Ishikawa (cell line): ENCODE results near the gene CCDC110.
A peak's percentile ranks its signal among the peaks of the same experiment; 100 is the strongest.

ENCODE experiments used
- CEBPB ChIP-seq: IDR thresholded peaks from 2 replicates; pipeline ENCODE4 v1.6.1; 2012
- CREB1 ChIP-seq: IDR thresholded peaks from 2 replicates; pipeline ENCODE4 v1.6.1; 2012; ENCODE audit warnings: low read depth
- EGR1 ChIP-seq: IDR thresholded peaks from 2 replicates; pipeline ENCODE4 v1.6.1; 2012
- EP300 ChIP-seq: IDR thresholded peaks from 2 replicates; pipeline ENCODE4 v1.6.1; 2012; ENCODE audit warnings: borderline replicate concordance
- FOXM1 ChIP-seq: IDR thresholded peaks from 2 replicates; pipeline ENCODE4 v1.6.1; 2012; ENCODE audit warnings: low read depth, borderline replicate concordance
- NFIC ChIP-seq: IDR thresholded peaks from 2 replicates; pipeline ENCODE4 v1.6.1; 2012
- RAD21 ChIP-seq: IDR thresholded peaks from 2 replicates; pipeline ENCODE4 v1.6.1; 2012; ENCODE audit warnings: low read depth
- TAF1 ChIP-seq: IDR thresholded peaks from 2 replicates; pipeline ENCODE4 v1.6.1; 2012; ENCODE audit warnings: low read depth, mild to moderate bottlenecking
- TCF12 ChIP-seq: IDR thresholded peaks from 2 replicates; pipeline ENCODE4 v1.6.1; 2012; ENCODE audit warnings: low read depth
- TEAD4 ChIP-seq: IDR thresholded peaks from 2 replicates; pipeline ENCODE4 v1.6.1; 2012
- YY1 ChIP-seq: IDR thresholded peaks from 2 replicates; pipeline ENCODE4 v1.6.1; 2012; ENCODE audit warnings: low read depth
- ZBTB7A ChIP-seq: IDR thresholded peaks from 2 replicates; pipeline ENCODE4 v1.6.1; 2012; ENCODE audit warnings: low read depth
- TF ChIP-seq, protein P1 (sequence below): IDR thresholded peaks from 2 replicates; pipeline ENCODE4 v1.6.1; 2012
- TF ChIP-seq, protein P2 (sequence below): IDR thresholded peaks from 2 replicates; pipeline ENCODE4 v1.6.1; 2012; ENCODE audit warnings: low read depth, mild to moderate bottlenecking
- TF ChIP-seq, protein P3 (sequence below): IDR thresholded peaks from 2 replicates; pipeline ENCODE4 v1.6.1; 2012

CCDC110 gene

DNA sequence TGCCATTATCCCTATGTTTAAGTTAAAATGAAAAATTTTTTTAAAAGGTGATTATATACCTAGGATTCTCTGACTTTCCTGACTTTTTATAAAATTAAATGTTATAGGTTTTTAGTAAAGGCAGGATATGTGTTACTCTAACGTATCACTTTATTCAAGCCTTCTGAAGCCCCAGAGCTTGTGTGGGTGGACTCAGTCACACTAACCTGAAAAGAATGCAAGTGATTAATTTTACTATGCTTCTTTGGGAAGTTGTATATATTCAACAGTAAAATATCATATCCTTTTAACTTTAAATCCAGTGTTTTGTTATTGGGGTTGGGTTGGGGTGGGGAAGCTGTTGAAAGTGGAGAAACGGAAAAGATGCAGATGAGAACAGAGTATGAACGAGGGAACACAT lies 41.0 kb upstream of the CCDC110 start:
- no peak for TF ChIP-seq YY1
- no peak for TF ChIP-seq TCF12
- no peak for TF ChIP-seq NFIC
- TF ChIP-seq, protein P1, sequence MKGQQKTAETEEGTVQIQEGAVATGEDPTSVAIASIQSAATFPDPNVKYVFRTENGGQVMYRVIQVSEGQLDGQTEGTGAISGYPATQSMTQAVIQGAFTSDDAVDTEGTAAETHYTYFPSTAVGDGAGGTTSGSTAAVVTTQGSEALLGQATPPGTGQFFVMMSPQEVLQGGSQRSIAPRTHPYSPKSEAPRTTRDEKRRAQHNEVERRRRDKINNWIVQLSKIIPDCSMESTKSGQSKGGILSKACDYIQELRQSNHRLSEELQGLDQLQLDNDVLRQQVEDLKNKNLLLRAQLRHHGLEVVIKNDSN = no peak
- TF ChIP-seq RAD21 = no peak
- TF ChIP-seq EGR1 = no peak
- no peak for TF ChIP-seq TEAD4
- TF ChIP-seq, protein P2, sequence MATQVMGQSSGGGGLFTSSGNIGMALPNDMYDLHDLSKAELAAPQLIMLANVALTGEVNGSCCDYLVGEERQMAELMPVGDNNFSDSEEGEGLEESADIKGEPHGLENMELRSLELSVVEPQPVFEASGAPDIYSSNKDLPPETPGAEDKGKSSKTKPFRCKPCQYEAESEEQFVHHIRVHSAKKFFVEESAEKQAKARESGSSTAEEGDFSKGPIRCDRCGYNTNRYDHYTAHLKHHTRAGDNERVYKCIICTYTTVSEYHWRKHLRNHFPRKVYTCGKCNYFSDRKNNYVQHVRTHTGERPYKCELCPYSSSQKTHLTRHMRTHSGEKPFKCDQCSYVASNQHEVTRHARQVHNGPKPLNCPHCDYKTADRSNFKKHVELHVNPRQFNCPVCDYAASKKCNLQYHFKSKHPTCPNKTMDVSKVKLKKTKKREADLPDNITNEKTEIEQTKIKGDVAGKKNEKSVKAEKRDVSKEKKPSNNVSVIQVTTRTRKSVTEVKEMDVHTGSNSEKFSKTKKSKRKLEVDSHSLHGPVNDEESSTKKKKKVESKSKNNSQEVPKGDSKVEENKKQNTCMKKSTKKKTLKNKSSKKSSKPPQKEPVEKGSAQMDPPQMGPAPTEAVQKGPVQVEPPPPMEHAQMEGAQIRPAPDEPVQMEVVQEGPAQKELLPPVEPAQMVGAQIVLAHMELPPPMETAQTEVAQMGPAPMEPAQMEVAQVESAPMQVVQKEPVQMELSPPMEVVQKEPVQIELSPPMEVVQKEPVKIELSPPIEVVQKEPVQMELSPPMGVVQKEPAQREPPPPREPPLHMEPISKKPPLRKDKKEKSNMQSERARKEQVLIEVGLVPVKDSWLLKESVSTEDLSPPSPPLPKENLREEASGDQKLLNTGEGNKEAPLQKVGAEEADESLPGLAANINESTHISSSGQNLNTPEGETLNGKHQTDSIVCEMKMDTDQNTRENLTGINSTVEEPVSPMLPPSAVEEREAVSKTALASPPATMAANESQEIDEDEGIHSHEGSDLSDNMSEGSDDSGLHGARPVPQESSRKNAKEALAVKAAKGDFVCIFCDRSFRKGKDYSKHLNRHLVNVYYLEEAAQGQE = no peak
- no peak for TF ChIP-seq FOXM1
- TF ChIP-seq, protein P3, sequence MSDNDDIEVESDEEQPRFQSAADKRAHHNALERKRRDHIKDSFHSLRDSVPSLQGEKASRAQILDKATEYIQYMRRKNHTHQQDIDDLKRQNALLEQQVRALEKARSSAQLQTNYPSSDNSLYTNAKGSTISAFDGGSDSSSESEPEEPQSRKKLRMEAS = no peak
- no peak for TF ChIP-seq TAF1
- TF ChIP-seq ZBTB7A = no peak
- no peak for TF ChIP-seq EP300
- no peak for TF ChIP-seq CREB1
- no peak for TF ChIP-seq CEBPB

DNA sequence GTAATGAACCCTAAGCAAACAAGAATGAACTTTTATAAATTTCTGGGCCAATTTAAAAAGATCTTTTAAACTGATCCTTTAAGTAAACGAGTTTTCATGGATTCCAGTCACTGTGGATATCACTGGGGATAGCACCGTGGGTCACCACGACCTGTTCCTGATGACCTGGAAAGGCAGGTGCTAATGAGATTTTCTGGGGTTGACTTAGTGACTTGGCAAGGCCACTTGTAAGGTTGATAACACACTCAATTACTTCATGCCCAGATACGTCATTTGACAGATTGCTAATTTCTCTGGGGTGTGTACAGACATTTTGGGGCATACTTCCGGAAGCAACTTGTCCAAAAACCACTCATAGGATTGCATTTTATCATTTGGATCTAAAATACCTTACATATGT lies 39.3 kb upstream of the CCDC110 start:
- no peak for TF ChIP-seq NFIC
- TF ChIP-seq, protein P3 = no peak
- TF ChIP-seq, protein P1 = no peak
- TF ChIP-seq EP300 = no peak
- TF ChIP-seq YY1 = no peak
- no peak for TF ChIP-seq EGR1
- TF ChIP-seq CREB1 = no peak
- TF ChIP-seq ZBTB7A = no peak
- TF ChIP-seq TEAD4 = no peak
- TF ChIP-seq TCF12 = no peak
- no peak for TF ChIP-seq CEBPB
- no peak for TF ChIP-seq TAF1
- no peak for TF ChIP-seq FOXM1
- TF ChIP-seq, protein P2 = no peak
- no peak for TF ChIP-seq RAD21

DNA sequence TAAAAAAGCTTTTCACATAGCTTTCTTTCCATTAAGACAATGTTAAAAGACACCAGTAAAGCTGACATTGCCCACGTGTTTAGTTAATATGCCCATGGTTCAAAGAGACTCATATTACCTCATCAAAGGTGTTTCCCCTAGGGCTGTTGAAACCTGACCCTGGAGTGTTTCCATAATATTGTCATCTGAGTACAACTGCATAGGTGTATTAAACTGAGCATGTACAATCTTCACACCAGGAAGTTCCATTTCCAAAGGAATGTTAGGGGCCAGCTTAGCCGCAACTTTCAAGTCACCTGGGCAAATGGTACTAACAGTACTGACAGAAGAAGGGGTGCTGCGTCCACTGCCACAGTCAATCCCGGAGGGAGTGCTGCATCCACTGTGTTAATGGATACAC lies 36.6 kb upstream of the CCDC110 start:
- TF ChIP-seq ZBTB7A (no peak), NFIC (0 out of 2 replicates have a peak, but pooled peaks have one; percentile 27), TCF12 (peak; percentile 52; the same call in 1 of the 2 replicates), FOXM1 (no peak), YY1 (no peak), TEAD4 (no peak), CEBPB (peak; percentile 55; the same call in 1 of the 2 replicates), TAF1 (no peak), CREB1 (no peak), EGR1 (no peak), EP300 (peak; percentile 40; the same call in 1 of the 2 replicates), RAD21 (no peak)
- TF ChIP-seq, protein P3 = peak; percentile 73
- TF ChIP-seq, protein P1 = peak; percentile 69
- TF ChIP-seq, protein P2 = no peak
